BE2C (cell line): ENCODE results near the gene PCSK5.
"Not testable (repeated sequence)": the region's sequence is repeated elsewhere in the genome, so short reads cannot be mapped to it uniquely, and the experiment has no call there.

Experiments used
- DNase-seq: peaks from one replicate; pipeline ENCODE4 v3.0.0-alpha.2; 2020
- H3K27me3 ChIP-seq: fragments of 250-450 bp; sonication (Bioruptor Pico); 2 replicates; pipeline ENCODE4 v1.5.1; 2020; ENCODE audit warnings: mild to moderate bottlenecking
- H3K36me3 ChIP-seq: fragments of 250-450 bp; sonication (Bioruptor Pico); 2 replicates; pipeline ENCODE4 v1.5.1; 2020; ENCODE audit warnings: mild to moderate bottlenecking
- H3K4me1 ChIP-seq: fragments of 250-450 bp; sonication (Bioruptor Pico); 2 replicates; pipeline ENCODE4 v1.5.1; 2020
- H3K4me3 ChIP-seq: 2 replicates; pipeline ENCODE4 v1.5.1; 2011; ENCODE audit warnings: low read depth, low read length
- H3K9me3 ChIP-seq: fragments of 250-450 bp; sonication (Bioruptor Pico); 2 replicates; pipeline ENCODE4 v1.5.1; 2020
- CTCF ChIP-seq: IDR thresholded peaks from 2 replicates; pipeline ENCODE4 v1.5.1; 2012; ENCODE audit warnings: mild to moderate bottlenecking, low read depth, low read length

Gene PCSK5

GRCh38 chr9:75891771-75892215, 1.3 kb downstream of the PCSK5 start:
- Histone ChIP-seq H3K4me3 (no peak overlapping the region), H3K4me1 (no peaks in the 10 kb centered on the region), H3K36me3 (no peaks in the 10 kb centered on the region), H3K27me3 (peaks cover 71% of the 10 kb centered on the region), H3K9me3 (no peaks in the 10 kb centered on the region)
- DNase-seq: no peak
- TF ChIP-seq CTCF: no peak

GRCh38 chr9:75892216-75892911, 1.9 kb downstream of the PCSK5 start:
- Histone ChIP-seq H3K4me3 (no peak overlapping the region), H3K4me1 (no peaks in the 10 kb centered on the region), H3K27me3 (peaks cover 67% of the 10 kb centered on the region), H3K36me3 (no peaks in the 10 kb centered on the region), H3K9me3 (no peaks in the 10 kb centered on the region)
- no peak for TF ChIP-seq CTCF
- no peak for DNase-seq

- no peaks in the 10 kb centered on the region for H3K36me3 ChIP-seq
- H3K4me3 ChIP-seq: no peak overlapping the region
- no peaks in the 10 kb centered on the region for H3K4me1 ChIP-seq
- H3K27me3 ChIP-seq: peaks cover 71% of the 10 kb centered on the region
- H3K9me3 ChIP-seq: no peaks in the 10 kb centered on the region
- DNase-seq: no peak
- no peak for TF ChIP-seq CTCF
These were observed 2.6 kb downstream of the PCSK5 start for GRCh38 chr9:75893106-75893505.

GRCh38 chr9:75894566-75894965, 4.1 kb downstream of the PCSK5 start:
- no peak for DNase-seq
- Histone ChIP-seq H3K4me3 (no peak overlapping the region), H3K4me1 (no peaks in the 10 kb centered on the region), H3K36me3 (no peaks in the 10 kb centered on the region), H3K9me3 (no peaks in the 10 kb centered on the region), H3K27me3 (peaks cover 66% of the 10 kb centered on the region)
- TF ChIP-seq CTCF: no peak

DNA sequence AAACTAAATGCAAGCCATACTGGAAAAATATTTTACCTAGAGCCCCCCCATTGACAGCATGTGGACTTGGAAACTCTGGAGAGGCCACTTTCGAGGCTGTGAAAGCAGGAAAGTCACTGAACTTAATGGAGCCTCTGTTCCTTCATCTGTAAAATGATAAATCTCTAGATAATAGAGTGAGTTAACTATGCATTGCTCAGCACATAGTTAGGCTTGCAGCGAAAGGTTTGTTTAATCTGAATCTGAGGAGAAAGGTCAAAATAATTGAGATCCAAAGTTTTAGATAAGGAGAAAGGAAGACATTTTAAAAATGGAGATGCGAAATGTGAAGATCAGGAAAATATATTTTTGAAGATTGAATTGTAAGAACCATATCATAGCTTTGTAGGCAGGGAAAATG, 4.6 kb downstream of the PCSK5 start:
- H3K4me3 ChIP-seq: no peak overlapping the region
- no peaks in the 10 kb centered on the region for H3K36me3 ChIP-seq
- peaks cover 61% of the 10 kb centered on the region for H3K27me3 ChIP-seq
- no peaks in the 10 kb centered on the region for H3K9me3 ChIP-seq
- no peaks in the 10 kb centered on the region for H3K4me1 ChIP-seq
- no peak for DNase-seq
- TF ChIP-seq CTCF: no peak

- Histone ChIP-seq H3K36me3 (no peaks in the 10 kb centered on the region), H3K4me1 (no peaks in the 10 kb centered on the region), H3K9me3 (no peaks in the 10 kb centered on the region), H3K4me3 (no peak overlapping the region), H3K27me3 (peaks cover 52% of the 10 kb centered on the region)
- no peak for DNase-seq
- TF ChIP-seq CTCF: no peak
These were observed 5.7 kb downstream of the PCSK5 start for GRCh38 chr9:75896193-75896592.

- not testable (repeated sequence) for DNase-seq, H3K36me3 ChIP-seq, H3K27me3 ChIP-seq, H3K9me3 ChIP-seq, H3K4me3 ChIP-seq, H3K4me1 ChIP-seq
These were observed 10.5 kb downstream of the PCSK5 start for GRCh38 chr9:75900893-75901524.
